ENCODE results near the gene RPS27A.
"Not testable (repeated sequence)": the region's sequence is repeated elsewhere in the genome, so short reads cannot be mapped to it uniquely, and the experiment has no call there.

RPS27A gene

DNA sequence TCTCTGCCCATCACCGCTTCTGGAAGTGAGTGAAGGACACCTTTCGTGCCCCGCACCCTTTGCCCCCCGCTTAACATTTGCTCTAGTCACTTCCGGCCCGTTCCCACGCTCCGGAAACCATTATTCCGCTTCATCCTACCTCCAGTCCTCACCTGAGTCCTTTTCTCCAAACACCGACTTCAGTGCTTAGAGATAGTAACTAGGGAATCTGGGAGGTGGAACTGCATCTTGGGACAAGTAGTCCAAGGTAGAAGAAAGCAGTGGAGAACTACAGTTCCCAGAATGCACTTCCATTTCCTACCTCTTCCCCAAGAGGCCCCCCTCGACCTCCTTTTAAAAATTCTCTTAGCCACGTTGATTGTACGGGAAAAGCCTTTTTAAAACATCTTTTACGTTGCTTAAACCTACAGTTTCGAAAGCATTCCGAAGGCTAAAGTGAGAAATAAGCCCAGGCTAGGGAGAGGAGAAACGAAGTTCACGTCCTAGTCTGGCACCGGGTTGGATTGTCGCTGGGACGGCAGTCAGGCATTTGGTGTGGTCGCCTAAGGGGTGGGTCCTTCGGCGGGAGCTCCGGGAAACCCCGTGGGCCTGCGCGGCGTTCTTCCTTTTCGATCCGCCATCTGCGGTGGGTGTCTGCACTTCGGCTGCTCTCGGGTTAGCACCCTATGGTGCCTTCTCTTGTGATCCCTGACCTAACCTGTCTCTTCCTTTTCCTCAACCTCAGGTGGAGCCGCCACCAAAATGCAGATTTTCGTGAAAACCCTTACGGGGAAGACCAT, at the start of gene RPS27A, which contains the start of gene CLHC1:
TSS of gene RPS27A (plus strand) at position 605 of the 779 bp plus-strand sequence. CDS start at position 742, 137 bp downstream.
TSS of gene CLHC1 (minus strand) at position 210 of the 779 bp plus-strand sequence. CDS start 9,882 bp downstream, outside the sequence.
- peak; percentile 90 for DNase-seq

- DNase-seq, result not testable (repeated sequence)
These were observed 45.7 kb upstream of the RPS27A start for GRCh38 chr2:55186837-55187236.

- not testable (repeated sequence) for DNase-seq
These were observed 40.6 kb upstream of the RPS27A start for GRCh38 chr2:55191888-55192287.

DNA sequence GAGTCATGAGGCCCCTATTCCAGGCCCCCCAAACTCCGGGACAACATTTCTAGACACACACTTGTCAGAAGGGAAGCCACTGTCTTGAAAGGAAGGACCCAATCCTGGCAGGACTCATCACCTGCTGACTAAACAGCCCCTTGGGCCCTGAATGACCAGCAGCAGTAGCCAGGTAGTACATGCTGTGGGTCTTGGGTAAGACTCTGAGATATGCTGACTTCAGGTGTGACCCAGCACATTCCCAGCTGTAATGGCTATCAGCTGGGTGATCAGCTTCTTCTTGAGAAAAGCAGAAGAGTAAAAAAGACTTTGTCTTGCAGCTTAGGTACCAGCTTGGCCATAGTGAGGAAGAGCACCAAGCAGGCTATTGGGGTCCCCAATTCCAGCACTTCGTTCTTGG, 36.0 kb upstream of the RPS27A start:
- DNase-seq, result no peak

DNA sequence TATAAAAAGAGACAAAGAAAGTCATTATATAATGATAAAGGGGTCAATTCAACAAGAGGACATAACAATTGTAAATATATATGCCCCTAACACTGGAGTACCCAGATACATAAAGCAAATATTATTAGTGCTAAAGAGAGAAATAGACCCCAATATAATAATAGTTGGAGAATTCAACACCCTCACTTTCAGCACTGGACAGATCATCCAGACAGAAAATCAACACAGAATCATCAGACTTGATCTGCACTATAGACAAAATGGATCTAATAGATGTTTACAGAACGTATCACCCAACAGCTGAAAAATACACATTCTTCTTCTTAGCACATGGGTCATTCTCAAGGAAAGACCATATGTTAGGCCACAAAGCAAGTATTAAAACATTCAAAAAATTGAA, 32.1 kb upstream of the RPS27A start:
- no peak for DNase-seq

DNA sequence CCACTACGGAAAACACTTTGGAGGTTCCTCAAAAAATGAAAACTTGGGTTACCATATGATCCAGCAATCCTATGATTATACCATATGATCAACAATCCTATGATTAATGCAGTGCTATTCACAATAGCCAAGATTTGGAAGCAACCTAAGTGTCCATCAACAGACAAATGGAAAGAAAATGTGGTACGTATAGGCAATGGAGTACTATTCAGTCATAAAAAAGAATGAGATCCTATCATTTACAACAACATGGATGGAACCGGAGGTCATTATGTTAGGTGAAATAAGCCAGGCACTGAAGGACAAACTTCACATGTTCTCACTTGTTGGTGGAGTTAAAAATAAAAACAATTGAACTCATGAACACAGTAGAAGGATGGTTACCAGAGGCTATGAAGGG, 28.0 kb upstream of the RPS27A start:
- no peak for DNase-seq

GRCh38 chr2:55204950-55205349, 27.5 kb upstream of the RPS27A start:
- DNase-seq, result no peak

GRCh38 chr2:55213822-55214221, 18.7 kb upstream of the RPS27A start:
- no peak for DNase-seq

GRCh38 chr2:55223958-55224760, 8.3 kb upstream of the RPS27A start:
- no peak for DNase-seq

GRCh38 chr2:55224761-55225261, 7.7 kb upstream of the RPS27A start:
- DNase-seq, result no peak

GRCh38 chr2:55225481-55226020, 6.9 kb upstream of the RPS27A start:
- no peak for DNase-seq

GRCh38 chr2:55227437-55228225, 4.9 kb upstream of the RPS27A start:
- not testable (repeated sequence) for DNase-seq

DNA sequence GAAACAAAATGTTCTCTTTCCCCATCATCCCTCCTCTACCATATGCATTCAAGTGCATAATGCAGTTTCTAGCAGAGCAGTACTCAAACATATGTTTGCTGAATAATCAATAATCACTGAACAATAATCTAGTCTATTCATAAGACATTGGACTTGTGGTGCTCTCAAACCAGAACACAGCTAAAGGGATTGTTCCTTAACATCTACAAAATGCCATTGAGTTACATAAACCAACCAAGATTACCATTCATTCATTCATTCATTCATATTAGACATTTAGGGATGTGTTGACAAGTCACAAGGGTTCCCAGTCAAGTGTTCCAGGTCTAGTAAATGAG, 4.3 kb upstream of the RPS27A start:
- DNase-seq, result no peak

- DNase-seq, result no peak
These were observed 3.3 kb upstream of the RPS27A start for GRCh38 chr2:55229221-55229620.

- no peak for DNase-seq
These were observed 1.9 kb upstream of the RPS27A start for GRCh38 chr2:55230551-55230950.

DNA sequence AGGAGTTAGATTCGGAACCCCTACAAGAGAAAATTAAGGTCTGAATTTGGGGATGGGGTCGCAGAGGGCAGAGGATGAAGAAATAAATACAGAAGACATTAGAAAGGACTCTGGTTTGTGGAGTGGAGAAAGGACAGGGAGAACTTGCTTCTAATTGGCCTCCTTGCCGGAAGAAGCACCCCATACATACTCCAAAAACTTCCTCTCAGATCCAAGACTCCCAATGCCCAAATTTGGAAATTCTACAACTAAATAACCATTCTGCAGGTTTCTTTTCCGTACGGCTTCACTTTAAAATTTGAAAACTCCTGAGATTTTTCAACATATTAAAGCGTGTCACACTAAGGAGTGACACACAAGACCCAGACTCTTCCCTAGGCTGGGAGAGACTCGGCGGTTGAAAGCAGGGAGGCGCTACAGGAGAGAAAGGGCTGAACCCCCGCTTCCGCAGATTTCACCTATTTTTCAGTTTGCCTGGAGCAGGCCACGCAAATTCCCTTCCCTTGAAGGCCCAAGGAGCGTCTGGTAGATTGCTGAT, 873 bp upstream of the RPS27A start:
- no peak for DNase-seq

DNA sequence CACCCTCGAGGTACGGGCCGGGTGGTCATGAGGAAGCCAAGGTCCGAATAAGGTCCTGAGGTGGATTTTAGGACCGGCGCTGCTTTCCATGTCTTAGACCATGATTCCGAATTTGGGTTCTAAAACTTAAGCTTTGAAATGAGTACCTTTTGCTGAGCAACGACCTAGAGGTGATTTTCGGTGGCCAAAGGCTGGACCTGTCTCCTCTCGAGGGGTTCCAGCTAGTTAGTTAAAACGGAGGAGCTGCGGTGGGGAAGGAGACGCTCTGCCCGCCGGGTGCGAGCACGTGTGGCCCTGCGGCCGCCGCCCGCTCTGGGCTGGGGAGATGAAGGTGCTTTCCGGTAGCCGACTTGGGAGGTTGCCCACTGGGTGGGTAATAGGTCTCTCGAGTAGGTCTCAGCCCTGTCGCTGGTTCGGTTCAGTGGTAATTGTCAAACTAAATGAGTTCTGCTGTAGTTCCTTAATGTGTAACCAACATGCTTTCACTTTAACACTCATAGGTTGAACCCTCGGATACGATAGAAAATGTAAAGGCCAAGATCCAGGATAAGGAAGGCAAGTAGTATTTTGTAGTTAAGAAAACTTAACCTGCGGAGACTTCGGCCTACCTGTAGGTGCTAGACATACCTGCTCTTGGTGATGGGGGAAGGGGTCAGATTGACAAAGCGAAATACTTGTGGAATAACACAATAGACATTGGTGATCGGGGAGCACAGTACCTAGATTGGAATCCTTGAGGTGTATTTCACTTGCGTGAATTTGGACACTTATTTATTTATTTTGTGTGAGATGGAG, 572 bp downstream of the RPS27A start:
- peak; percentile 37 for DNase-seq

GRCh38 chr2:55233658-55233940, 1.1 kb downstream of the RPS27A start:
- no peak for DNase-seq

DNA sequence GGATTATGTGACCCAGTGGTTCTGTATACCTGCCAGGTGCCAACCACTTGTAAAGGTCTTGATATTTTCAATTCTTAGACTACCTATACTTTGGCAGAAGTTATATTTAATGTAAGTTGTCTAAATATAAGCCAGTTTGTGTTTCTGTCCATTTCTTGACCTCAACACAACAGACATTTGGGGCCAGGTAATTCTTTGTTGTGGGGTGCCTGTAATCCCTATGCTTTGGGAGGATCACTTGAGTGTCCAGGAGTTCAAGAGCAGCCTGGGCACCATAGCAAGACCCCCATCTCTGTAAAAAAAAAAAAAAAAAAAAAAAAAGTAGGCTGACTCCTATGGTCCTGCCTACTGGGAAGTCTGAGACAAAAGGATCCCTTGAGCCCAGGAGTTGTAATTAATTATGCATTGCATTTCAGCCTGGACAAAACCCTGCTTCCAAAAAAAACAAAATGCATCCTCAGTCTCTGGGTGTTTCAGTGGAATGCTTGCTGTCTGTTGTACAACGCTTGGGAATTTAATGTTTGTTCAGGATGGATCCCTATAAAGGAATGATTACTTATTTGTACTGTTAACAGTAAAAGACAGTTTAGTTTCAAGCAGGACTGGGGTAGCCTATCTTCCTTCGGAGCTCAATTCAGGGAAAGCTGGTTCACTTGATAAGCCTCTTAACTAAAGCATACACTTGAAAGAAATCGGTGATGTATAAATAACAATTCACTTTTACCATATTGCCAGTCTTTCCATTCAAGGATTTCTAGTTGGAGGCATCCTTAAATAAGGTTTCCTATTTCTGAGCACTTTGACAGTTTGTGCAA, 3.4 kb downstream of the RPS27A start:
- DNase-seq, result no peak

- DNase-seq, result no peak
These were observed 4.6 kb downstream of the RPS27A start for GRCh38 chr2:55236992-55237543.

All from stimulated activated CD4-positive, alpha-beta T cell treated with anti-CD3 and anti-CD28 coated beads, Interleukin-1b, Interleukin-23, amount 100 ng/mL, for 48 hours (primary cell).